GM12865 (cell line): ENCODE results near the gene SLC39A11.

Experiments used
- DNase-seq: peaks from one replicate; pipeline ENCODE4 v3.0.0; 2010; ENCODE audit warnings: low read depth
- H3K4me3 ChIP-seq: 2 replicates; pipeline ENCODE4 v1.5.1; 2011; ENCODE audit warnings: mild to moderate bottlenecking, low read depth, low read length, control low read depth
- CTCF ChIP-seq: IDR thresholded peaks from 2 replicates; pipeline ENCODE4 v1.5.1; 2011; ENCODE audit warnings: low read length, control low read depth, low read depth, inconsistent platforms; ENCODE audit not compliant: insufficient read depth; ENCODE audit errors: missing control alignments

The SLC39A11 gene

GRCh38 chr17:72952641-72953315 lies 139.7 kb downstream of the SLC39A11 start:
- H3K4me3 ChIP-seq = no peak overlapping the region
- TF ChIP-seq CTCF = no peak
- no peak for DNase-seq

- DNase-seq = no peak
- no peak overlapping the region for H3K4me3 ChIP-seq
- TF ChIP-seq CTCF = no peak
Observed at GRCh38 chr17:72952220-72952619, 140.3 kb downstream of the SLC39A11 start.

GRCh38 chr17:72950242-72950931 lies 142.1 kb downstream of the SLC39A11 start:
- no peak for DNase-seq
- no peak for TF ChIP-seq CTCF
- no peak overlapping the region for H3K4me3 ChIP-seq

GRCh38 chr17:72948115-72948514 lies 144.4 kb downstream of the SLC39A11 start:
- DNase-seq = no peak
- no peak for TF ChIP-seq CTCF
- H3K4me3 ChIP-seq = no peak overlapping the region

- no peak overlapping the region for H3K4me3 ChIP-seq
- DNase-seq = no peak
- TF ChIP-seq CTCF = no peak
Observed at GRCh38 chr17:72947475-72947874, 145.0 kb downstream of the SLC39A11 start.

- H3K4me3 ChIP-seq = no peak overlapping the region
- no peak for TF ChIP-seq CTCF
- no peak for DNase-seq
Observed at GRCh38 chr17:72946696-72947095, 145.8 kb downstream of the SLC39A11 start.
